PFSK-1 (cell line): Measurements from ENCODE around the gene PAQR6.

ENCODE experiments used
- FOXP2 ChIP-seq: optimal IDR thresholded peaks from 2 replicates; pipeline ENCODE3; 2011; ENCODE audit warnings: borderline replicate concordance, control low read depth, inconsistent platforms; ENCODE audit not compliant: insufficient read depth; ENCODE audit errors: extremely low read length, extremely low read depth
- POLR2AphosphoS5 ChIP-seq: IDR thresholded peaks from 2 replicates; pipeline ENCODE4 v1.6.1; 2012; ENCODE audit warnings: low read depth, mild to moderate bottlenecking, control low read depth, low read length, moderate library complexity
- SIN3A ChIP-seq: IDR thresholded peaks from 2 replicates; pipeline ENCODE4 v1.6.1; 2012; ENCODE audit warnings: mild to moderate bottlenecking, low read length, moderate library complexity, borderline replicate concordance; ENCODE audit not compliant: insufficient read depth
- TAF1 ChIP-seq: IDR thresholded peaks from 2 replicates; pipeline ENCODE4 v1.6.1; 2012; ENCODE audit warnings: low read length, control low read depth, borderline replicate concordance; ENCODE audit not compliant: insufficient read depth
- TF ChIP-seq, protein P1 (sequence below), 2 experiments: IDR thresholded peaks; 2 replicates each; pipeline versions ENCODE4 v1.6.1 to v1.8.0; 2011 to 2012; ENCODE audit warnings: low read depth in 2 of 2, low read length in 2 of 2, control low read depth in 1 of 2, inconsistent platforms in 1 of 2, mild to moderate bottlenecking in 1 of 2, moderate library complexity in 1 of 2; ENCODE audit not compliant: insufficient read depth in 1 of 2

Gene PAQR6

DNA sequence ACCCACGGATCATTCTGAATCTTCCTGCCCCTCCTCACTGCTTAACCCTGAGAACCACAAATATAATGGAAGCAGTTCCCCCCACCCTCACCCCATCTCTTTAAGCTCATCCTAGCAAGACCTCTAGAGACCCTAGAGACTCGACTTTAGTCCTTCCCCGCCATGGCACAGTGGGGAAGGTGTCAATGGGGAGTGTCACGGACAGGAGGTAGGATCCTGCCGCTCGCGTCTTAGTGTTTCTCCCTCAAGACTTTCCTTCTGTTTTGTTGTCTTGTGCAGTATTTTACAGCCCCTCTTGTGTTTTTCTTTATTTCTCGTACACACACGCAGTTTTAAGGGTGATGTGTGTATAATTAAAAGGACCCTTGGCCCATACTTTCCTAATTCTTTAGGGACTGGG lies 35.7 kb downstream of the PAQR6 start:
- TF ChIP-seq FOXP2 = no peak
- TF ChIP-seq TAF1 = no peak
- no peak for TF ChIP-seq SIN3A
- no peak for TF ChIP-seq POLR2AphosphoS5
- TF ChIP-seq, protein P1, sequence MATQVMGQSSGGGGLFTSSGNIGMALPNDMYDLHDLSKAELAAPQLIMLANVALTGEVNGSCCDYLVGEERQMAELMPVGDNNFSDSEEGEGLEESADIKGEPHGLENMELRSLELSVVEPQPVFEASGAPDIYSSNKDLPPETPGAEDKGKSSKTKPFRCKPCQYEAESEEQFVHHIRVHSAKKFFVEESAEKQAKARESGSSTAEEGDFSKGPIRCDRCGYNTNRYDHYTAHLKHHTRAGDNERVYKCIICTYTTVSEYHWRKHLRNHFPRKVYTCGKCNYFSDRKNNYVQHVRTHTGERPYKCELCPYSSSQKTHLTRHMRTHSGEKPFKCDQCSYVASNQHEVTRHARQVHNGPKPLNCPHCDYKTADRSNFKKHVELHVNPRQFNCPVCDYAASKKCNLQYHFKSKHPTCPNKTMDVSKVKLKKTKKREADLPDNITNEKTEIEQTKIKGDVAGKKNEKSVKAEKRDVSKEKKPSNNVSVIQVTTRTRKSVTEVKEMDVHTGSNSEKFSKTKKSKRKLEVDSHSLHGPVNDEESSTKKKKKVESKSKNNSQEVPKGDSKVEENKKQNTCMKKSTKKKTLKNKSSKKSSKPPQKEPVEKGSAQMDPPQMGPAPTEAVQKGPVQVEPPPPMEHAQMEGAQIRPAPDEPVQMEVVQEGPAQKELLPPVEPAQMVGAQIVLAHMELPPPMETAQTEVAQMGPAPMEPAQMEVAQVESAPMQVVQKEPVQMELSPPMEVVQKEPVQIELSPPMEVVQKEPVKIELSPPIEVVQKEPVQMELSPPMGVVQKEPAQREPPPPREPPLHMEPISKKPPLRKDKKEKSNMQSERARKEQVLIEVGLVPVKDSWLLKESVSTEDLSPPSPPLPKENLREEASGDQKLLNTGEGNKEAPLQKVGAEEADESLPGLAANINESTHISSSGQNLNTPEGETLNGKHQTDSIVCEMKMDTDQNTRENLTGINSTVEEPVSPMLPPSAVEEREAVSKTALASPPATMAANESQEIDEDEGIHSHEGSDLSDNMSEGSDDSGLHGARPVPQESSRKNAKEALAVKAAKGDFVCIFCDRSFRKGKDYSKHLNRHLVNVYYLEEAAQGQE (IDR thresholded peaks at IDR 0.05; ENCODE audit: insufficient read depth in 1 of 2, low read depth in 2 of 2, low read length in 2 of 2) = no peak

- no peak for TF ChIP-seq POLR2AphosphoS5
- TF ChIP-seq TAF1 = no peak
- TF ChIP-seq SIN3A = no peak
- TF ChIP-seq, protein P1 (IDR thresholded peaks at IDR 0.05; ENCODE audit: insufficient read depth in 1 of 2, low read depth in 2 of 2, low read length in 2 of 2) = no peak
- no peak for TF ChIP-seq FOXP2
These were observed 36.6 kb downstream of the PAQR6 start for GRCh38 chr1:156211243-156211642.

- TF ChIP-seq FOXP2 = no peak
- TF ChIP-seq, protein P1 (IDR thresholded peaks at IDR 0.05; ENCODE audit: insufficient read depth in 1 of 2, low read depth in 2 of 2, low read length in 2 of 2) = no peak
- no peak for TF ChIP-seq TAF1
- TF ChIP-seq SIN3A = no peak
- TF ChIP-seq POLR2AphosphoS5 = no peak
These were observed 43.2 kb downstream of the PAQR6 start for GRCh38 chr1:156204686-156205085.

- no peak for TF ChIP-seq TAF1
- TF ChIP-seq SIN3A = no peak
- TF ChIP-seq, protein P1 (IDR thresholded peaks at IDR 0.05; ENCODE audit: insufficient read depth in 1 of 2, low read depth in 2 of 2, low read length in 2 of 2) = no peak
- TF ChIP-seq FOXP2 = no peak
- no peak for TF ChIP-seq POLR2AphosphoS5
These were observed 44.5 kb downstream of the PAQR6 start for GRCh38 chr1:156203331-156203730.

- no peak for TF ChIP-seq SIN3A
- no peak for TF ChIP-seq FOXP2
- TF ChIP-seq, protein P1 (IDR thresholded peaks at IDR 0.05; ENCODE audit: insufficient read depth in 1 of 2, low read depth in 2 of 2, low read length in 2 of 2) = no peak
These were observed 47.8 kb downstream of the PAQR6 start for GRCh38 chr1:156200044-156200443.
